Measurements from ENCODE around the gene ELMO3. TPM values are rescaled to one million over a fixed set of nuclear protein-coding genes. Genes with fewer than 3 reads are reported as not detected.

ELMO3 gene
- total and polyA plus RNA-seq, 2 of the 13 experiments (the other 11 are each of a cell fraction or from before 2014, with no cell fraction given) = 2.6 to 4.0 TPM

- 0 out of 2 replicates have a peak, but pooled peaks have one; percentile 32 for TF ChIP-seq THAP9 (CRISPR knock-in tag; IDR thresholded peaks at IDR 0.05; ENCODE audit: borderline replicate concordance)
- TF ChIP-seq ZNF841 (CRISPR knock-in tag; IDR thresholded peaks at IDR 0.05; ENCODE audit: borderline replicate concordance) = no peak
- TF ChIP-seq KDM2A (CRISPR knock-in tag; IDR thresholded peaks at IDR 0.05; ENCODE audit: borderline replicate concordance, low read depth) = peak; percentile 61
- 0 out of 2 replicates have a peak, but pooled peaks have one; percentile 48 for TF ChIP-seq SETDB1 (CRISPR knock-in tag; IDR thresholded peaks at IDR 0.05; ENCODE audit: borderline replicate concordance)
- TF ChIP-seq BRCA1 (CRISPR knock-in tag; IDR thresholded peaks at IDR 0.05) = no peak
- TF ChIP-seq EHMT2 (IDR thresholded peaks at IDR 0.05; ENCODE audit: borderline replicate concordance, low read depth, low read length) = no peak
- no peak for TF ChIP-seq ZNF354B (CRISPR knock-in tag; IDR thresholded peaks at IDR 0.05)
- 0 out of 2 replicates have a peak, but pooled peaks have one; percentile 22 for TF ChIP-seq IRF2 (CRISPR knock-in tag; IDR thresholded peaks at IDR 0.05)
- TF ChIP-seq ZNF607 (CRISPR knock-in tag; IDR thresholded peaks at IDR 0.05; ENCODE audit: borderline replicate concordance) = peak; percentile 43; the same call in 1 of the 2 replicates
- TF ChIP-seq AGO1 (IDR thresholded peaks at IDR 0.05; ENCODE audit: low read depth, low read length, poor library complexity, severe bottlenecking) = peak; percentile 95
- peak; percentile 37 for TF ChIP-seq ZNF883 (CRISPR knock-in tag; IDR thresholded peaks at IDR 0.05; ENCODE audit: not compliant biosample characterization)
- no peak for TF ChIP-seq ATF1 (CRISPR knock-in tag; IDR thresholded peaks at IDR 0.05)
- TF ChIP-seq SIX4 (CRISPR knock-in tag; IDR thresholded peaks at IDR 0.05) = no peak
- TF ChIP-seq ZNF124 (CRISPR knock-in tag; IDR thresholded peaks at IDR 0.05) = no peak
- no peak for TF ChIP-seq ZBTB7A (CRISPR knock-in tag; IDR thresholded peaks at IDR 0.05)
- TF ChIP-seq NKX3-1 (CRISPR knock-in tag; IDR thresholded peaks at IDR 0.05) = 0 out of 2 replicates have a peak, but pooled peaks have one; percentile 38
- no peak for TF ChIP-seq ISL2 (CRISPR knock-in tag; IDR thresholded peaks at IDR 0.05)
- TF ChIP-seq, protein P1, sequence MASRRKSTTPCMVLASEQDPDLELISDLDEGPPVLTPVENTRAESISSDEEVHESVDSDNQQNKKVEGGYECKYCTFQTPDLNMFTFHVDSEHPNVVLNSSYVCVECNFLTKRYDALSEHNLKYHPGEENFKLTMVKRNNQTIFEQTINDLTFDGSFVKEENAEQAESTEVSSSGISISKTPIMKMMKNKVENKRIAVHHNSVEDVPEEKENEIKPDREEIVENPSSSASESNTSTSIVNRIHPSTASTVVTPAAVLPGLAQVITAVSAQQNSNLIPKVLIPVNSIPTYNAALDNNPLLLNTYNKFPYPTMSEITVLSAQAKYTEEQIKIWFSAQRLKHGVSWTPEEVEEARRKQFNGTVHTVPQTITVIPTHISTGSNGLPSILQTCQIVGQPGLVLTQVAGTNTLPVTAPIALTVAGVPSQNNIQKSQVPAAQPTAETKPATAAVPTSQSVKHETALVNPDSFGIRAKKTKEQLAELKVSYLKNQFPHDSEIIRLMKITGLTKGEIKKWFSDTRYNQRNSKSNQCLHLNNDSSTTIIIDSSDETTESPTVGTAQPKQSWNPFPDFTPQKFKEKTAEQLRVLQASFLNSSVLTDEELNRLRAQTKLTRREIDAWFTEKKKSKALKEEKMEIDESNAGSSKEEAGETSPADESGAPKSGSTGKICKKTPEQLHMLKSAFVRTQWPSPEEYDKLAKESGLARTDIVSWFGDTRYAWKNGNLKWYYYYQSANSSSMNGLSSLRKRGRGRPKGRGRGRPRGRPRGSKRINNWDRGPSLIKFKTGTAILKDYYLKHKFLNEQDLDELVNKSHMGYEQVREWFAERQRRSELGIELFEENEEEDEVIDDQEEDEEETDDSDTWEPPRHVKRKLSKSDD (CRISPR knock-in tag; IDR thresholded peaks at IDR 0.05; ENCODE audit: low read depth) = peak; percentile 81; the same call in 1 of the 2 replicates
- TF ChIP-seq RBM22 (optimal IDR thresholded peaks at IDR 0.05; ENCODE audit: low read length) = peak; percentile 85
- TF ChIP-seq TMF1 (CRISPR knock-in tag; IDR thresholded peaks at IDR 0.05; ENCODE audit: low read depth) = 0 out of 2 replicates have a peak, but pooled peaks have one; percentile 26
- TF ChIP-seq, protein P2, sequence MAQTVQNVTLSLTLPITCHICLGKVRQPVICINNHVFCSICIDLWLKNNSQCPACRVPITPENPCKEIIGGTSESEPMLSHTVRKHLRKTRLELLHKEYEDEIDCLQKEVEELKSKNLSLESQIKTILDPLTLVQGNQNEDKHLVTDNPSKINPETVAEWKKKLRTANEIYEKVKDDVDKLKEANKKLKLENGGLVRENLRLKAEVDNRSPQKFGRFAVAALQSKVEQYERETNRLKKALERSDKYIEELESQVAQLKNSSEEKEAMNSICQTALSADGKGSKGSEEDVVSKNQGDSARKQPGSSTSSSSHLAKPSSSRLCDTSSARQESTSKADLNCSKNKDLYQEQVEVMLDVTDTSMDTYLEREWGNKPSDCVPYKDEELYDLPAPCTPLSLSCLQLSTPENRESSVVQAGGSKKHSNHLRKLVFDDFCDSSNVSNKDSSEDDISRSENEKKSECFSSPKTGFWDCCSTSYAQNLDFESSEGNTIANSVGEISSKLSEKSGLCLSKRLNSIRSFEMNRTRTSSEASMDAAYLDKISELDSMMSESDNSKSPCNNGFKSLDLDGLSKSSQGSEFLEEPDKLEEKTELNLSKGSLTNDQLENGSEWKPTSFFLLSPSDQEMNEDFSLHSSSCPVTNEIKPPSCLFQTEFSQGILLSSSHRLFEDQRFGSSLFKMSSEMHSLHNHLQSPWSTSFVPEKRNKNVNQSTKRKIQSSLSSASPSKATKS (CRISPR knock-in tag; IDR thresholded peaks at IDR 0.05) = no peak
- TF ChIP-seq NFE2 (CRISPR knock-in tag; IDR thresholded peaks at IDR 0.05) = no peak
These were observed 49.5 kb upstream of the ELMO3 start (continued) for GRCh38 chr16:67149276-67150046.

Measured in HepG2 (cell line).